ENCODE data around the gene HORMAD2.

DNA sequence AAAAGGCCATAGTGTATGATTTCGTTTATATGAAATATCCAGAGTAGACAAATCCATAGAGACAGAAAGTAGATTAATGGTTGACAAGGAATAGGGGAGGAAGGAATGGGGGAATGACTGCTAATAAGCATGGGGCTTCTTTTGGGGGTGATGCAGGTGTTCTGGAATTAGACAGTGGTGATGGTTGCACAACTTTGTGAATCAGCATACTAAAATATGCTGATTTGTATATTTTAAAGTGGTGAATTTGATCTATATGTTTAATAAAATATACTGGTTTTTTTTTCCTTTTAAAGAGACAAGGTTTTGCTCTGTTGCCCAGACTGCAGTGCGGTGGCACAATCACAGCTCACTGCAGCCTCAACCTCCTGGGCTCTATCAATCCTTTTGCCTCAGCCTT, 6.5 kb upstream of the HORMAD2 start:
- TF ChIP-seq ZNF707 (tag by site-specific recombination; IDR thresholded peaks at IDR 0.05) (no peak), ZNF510 (tag by site-specific recombination; IDR thresholded peaks at IDR 0.05; ENCODE audit: insufficient replicate concordance) (no peak), ZBTB21 (tag by site-specific recombination; IDR thresholded peaks at IDR 0.05) (no peak)
